RPMI7951 (cell line): Measurements from ENCODE around the gene DUSP16. TPM values are rescaled to one million over a fixed set of nuclear protein-coding genes. Genes with fewer than 3 reads are reported as not detected.
"Not testable (repeated sequence)": the region's sequence is repeated elsewhere in the genome, so short reads cannot be mapped to it uniquely, and the experiment has no call there.

Source experiments
- DNase-seq: peaks from one replicate; pipeline ENCODE4 v3.0.0-alpha.2; 2012; ENCODE audit warnings: low read depth
- total RNA-seq: library from RNA; depleted of rRNA; stranded (reverse); fragments of >200 nt; shearing (Covaris generic); gene quantifications from 2 replicates; pipeline ENCODE4 v1.2.3, GENCODE V29; 2014

DUSP16 gene
- total RNA-seq, 1 experiment from 2014 or later, result 6.0 TPM

- DNase-seq, result no peak
Observed at GRCh38 chr12:12583510-12584178, 21.0 kb upstream of the DUSP16 start.

- peak; percentile 26 for DNase-seq
Observed at GRCh38 chr12:12582895-12583303, 20.2 kb upstream of the DUSP16 start.

GRCh38 chr12:12582193-12582881, 19.7 kb upstream of the DUSP16 start:
- DNase-seq, result no peak

- DNase-seq, result not testable (repeated sequence)
Observed at GRCh38 chr12:12580716-12581115, 18.1 kb upstream of the DUSP16 start.

- no peak for DNase-seq
Observed at GRCh38 chr12:12577786-12578185, 15.1 kb upstream of the DUSP16 start.

GRCh38 chr12:12572659-12573058, 10.0 kb upstream of the DUSP16 start:
- DNase-seq, result no peak

GRCh38 chr12:12565971-12566370, 3.3 kb upstream of the DUSP16 start:
- not testable (repeated sequence) for DNase-seq

- no peak for DNase-seq
Observed at GRCh38 chr12:12564911-12565310, 2.2 kb upstream of the DUSP16 start.

GRCh38 chr12:12563290-12563928, 746 bp upstream of the DUSP16 start:
- DNase-seq, result peak; percentile 28

- peak; percentile 19 for DNase-seq
Observed at GRCh38 chr12:12562016-12562483, 613 bp downstream of the DUSP16 start.

- peak; percentile 47 for DNase-seq
Observed at GRCh38 chr12:12561371-12562015, 1.2 kb downstream of the DUSP16 start.

GRCh38 chr12:12560587-12561370, 1.9 kb downstream of the DUSP16 start:
- DNase-seq, result peak; percentile 61

GRCh38 chr12:12559719-12560296, 2.9 kb downstream of the DUSP16 start:
- no peak for DNase-seq

- DNase-seq, result no peak
Observed at GRCh38 chr12:12558291-12558690, 4.4 kb downstream of the DUSP16 start.

- no peak for DNase-seq
Observed at GRCh38 chr12:12557733-12558132, 4.9 kb downstream of the DUSP16 start.

- no peak for DNase-seq
Observed at GRCh38 chr12:12555656-12556055, 7.0 kb downstream of the DUSP16 start.

GRCh38 chr12:12553208-12553785, 9.4 kb downstream of the DUSP16 start:
- no peak for DNase-seq

GRCh38 chr12:12551115-12551514, 11.5 kb downstream of the DUSP16 start:
- DNase-seq, result no peak

GRCh38 chr12:12550277-12550676, 12.4 kb downstream of the DUSP16 start:
- DNase-seq, result no peak

- no peak for DNase-seq
Observed at GRCh38 chr12:12549426-12549825, 13.2 kb downstream of the DUSP16 start.

GRCh38 chr12:12548713-12549112, 13.9 kb downstream of the DUSP16 start:
- no peak for DNase-seq
